Endothelial cell of umbilical vein (primary cell): ENCODE results near the gene ENPP3. TPM values are rescaled to one million over a fixed set of nuclear protein-coding genes. Genes with fewer than 3 reads are reported as not detected.
A peak's percentile ranks its signal among the peaks of the same experiment; 100 is the strongest.

Source experiments
- BruUV-seq: library from RNA; stranded (reverse); fragments of 400-500 nt; replicated peaks from 2 replicates; lab custom pipeline; 2021; lab: Mats Ljungman, UMichigan
- CTCF ChIA-PET: fragments of 300-600, 350-600 bp; sonication (Branson Sonifier 250); formaldehyde crosslinking; loops from one replicate; lab custom pipeline; 2021; ENCODE audit warnings: antibody characterized with exemption, inconsistent platforms; lab: Charles Lee
- POLR2A ChIA-PET: fragments of 300-600, 350-600 bp; sonication (Branson Sonifier 250); formaldehyde crosslinking; loops from one replicate; lab custom pipeline; 2021; ENCODE audit warnings: antibody characterized with exemption, inconsistent platforms; lab: Charles Lee
- DNase-seq: peaks from one replicate; pipeline ENCODE4 v3.0.0-alpha.2; 2011; ENCODE audit warnings: low read depth, low spot score
- FAIRE-seq: peaks from 2 replicates; lab custom pipeline; 2011; peaks lifted over from hg19 to GRCh38; lab: Jason Lieb, UNC
- H2AFZ ChIP-seq: 2 replicates; pipeline ENCODE4 v1.6.0; 2012; ENCODE audit warnings: low read depth, low read length, control low read depth, inconsistent platforms
- H3K27ac ChIP-seq: 2 replicates; pipeline ENCODE4 v1.5.1; 2011; ENCODE audit warnings: low read depth, mild to moderate bottlenecking, control low read depth, low read length, moderate library complexity; ENCODE audit not compliant: insufficient read depth
- H3K27me3 ChIP-seq, 2 experiments: 2 replicates each; pipeline versions ENCODE4 v1.6.0 to v1.6.1; 2011; ENCODE audit warnings: low read length in 2 of 2, mixed read lengths in 1 of 2; ENCODE audit not compliant: control insufficient read depth in 2 of 2, insufficient read depth in 2 of 2
- H3K36me3 ChIP-seq, 2 experiments: 2 replicates in 1 of 2; 3 replicates in 1 of 2; pipeline ENCODE4 v1.5.1; 2011; ENCODE audit warnings: low read length in 2 of 2, mild to moderate bottlenecking in 1 of 2, moderate library complexity in 1 of 2; ENCODE audit not compliant: control insufficient read depth in 2 of 2, insufficient read depth in 2 of 2; ENCODE audit errors: extremely low read depth in 1 of 2
- H3K4me1 ChIP-seq: 3 replicates; pipeline ENCODE4 v1.5.1; 2011; ENCODE audit warnings: mild to moderate bottlenecking, low read length; ENCODE audit not compliant: control insufficient read depth, insufficient read depth; ENCODE audit errors: extremely low read depth
- H3K4me2 ChIP-seq: 2 replicates; pipeline ENCODE4 v1.6.1; 2011; ENCODE audit warnings: low read length, control low read depth, mixed read lengths; ENCODE audit not compliant: insufficient read depth
- H3K4me3 ChIP-seq, 3 experiments: fragments of 200-600 bp in 1 of 3; sonication (generic), shearing (Covaris generic) in 1 of 3; replicated peaks in 1 of 3; 2 replicates each; pipeline ENCODE4 v1.5.1; 2011 to 2016; ENCODE audit warnings: control low read depth in 3 of 3, low read length in 3 of 3, mild to moderate bottlenecking in 2 of 3, inconsistent platforms in 1 of 3, low read depth in 1 of 3, moderate library complexity in 1 of 3; ENCODE audit not compliant: insufficient read depth in 1 of 3
- H3K79me2 ChIP-seq: 2 replicates; pipeline ENCODE4 v1.6.0; 2012; ENCODE audit warnings: low read length, inconsistent platforms; ENCODE audit not compliant: control insufficient read depth, insufficient read depth
- H3K9ac ChIP-seq: replicated peaks from 2 replicates; pipeline ENCODE3; 2011; ENCODE audit warnings: low read length, control low read depth; ENCODE audit not compliant: insufficient read depth; ENCODE audit errors: extremely low read depth
- H3K9me1 ChIP-seq: replicated peaks from 3 replicates; pipeline ENCODE4 v1.6.0; 2011; ENCODE audit warnings: mild to moderate bottlenecking, low read length; ENCODE audit not compliant: control insufficient read depth, insufficient read depth; ENCODE audit errors: extremely low read depth
- H3K9me3 ChIP-seq: replicated peaks from 2 replicates; pipeline ENCODE4 v1.5.1; 2012; ENCODE audit warnings: low read length, inconsistent platforms; ENCODE audit not compliant: control insufficient read depth, insufficient read depth
- H4K20me1 ChIP-seq: replicated peaks from 2 replicates; pipeline ENCODE3; 2011; ENCODE audit warnings: mild to moderate bottlenecking, low read length; ENCODE audit not compliant: control insufficient read depth, insufficient read depth; ENCODE audit errors: extremely low read depth
- EZH2 ChIP-seq: IDR thresholded peaks from 2 replicates; pipeline ENCODE4 v1.6.1; 2012; ENCODE audit warnings: borderline replicate concordance, low read depth, mild to moderate bottlenecking, moderate library complexity, low read length, inconsistent platforms; ENCODE audit not compliant: severe bottlenecking
- FOS ChIP-seq: IDR thresholded peaks from 2 replicates; pipeline ENCODE4 v1.6.1; 2011; ENCODE audit warnings: mild to moderate bottlenecking, low read length, moderate library complexity, borderline replicate concordance; ENCODE audit not compliant: insufficient read depth
- GATA2 ChIP-seq: IDR thresholded peaks from 2 replicates; pipeline ENCODE4 v1.7.0; 2011; ENCODE audit warnings: low read depth, mild to moderate bottlenecking, moderate library complexity, mixed read lengths, low read length; ENCODE audit not compliant: insufficient read length, insufficient read depth
- JUN ChIP-seq: IDR thresholded peaks from 2 replicates; pipeline ENCODE4 v1.6.1; 2011; ENCODE audit warnings: borderline replicate concordance, low read depth; ENCODE audit not compliant: insufficient read length, insufficient read depth
- MYC ChIP-seq: IDR thresholded peaks from one replicate; pipeline ENCODE4 v1.6.1; 2011; ENCODE audit warnings: mild to moderate bottlenecking, low read depth, low read length
- POLR2A ChIP-seq: IDR thresholded peaks from 2 replicates; pipeline ENCODE4 v1.6.1; 2012; ENCODE audit warnings: low read depth, mild to moderate bottlenecking, control low read depth, low read length
- POLR2AphosphoS5 ChIP-seq: IDR thresholded peaks from 2 replicates; pipeline ENCODE4 v1.6.1; 2012; ENCODE audit warnings: low read depth, mild to moderate bottlenecking, control low read depth, low read length, moderate library complexity; ENCODE audit not compliant: insufficient read depth
- dilution Hi-C: fragments of 300-500 bp; cut with MboI; formaldehyde crosslinking; loops from one replicate; pipeline ENCODE4 v1.15.0; 2019; ENCODE audit warnings: low sequenced_read_pairs; ENCODE audit not compliant: extremely low pct_ligation_motif_present
- intact Hi-C: fragments of 100-400 bp; cut with micrococcal nuclease; formaldehyde crosslinking; loops from one replicate; pipeline ENCODE4 v1.10.0; 2022
- polyA plus RNA-seq, 4 experiments: library from polyadenylated mRNA; depleted of rRNA in 3 of 4; stranded (reverse) in 3 of 4; unstranded in 1 of 4; fragments of >200 nt; gene quantifications; 2 replicates each; pipeline versions ENCODE4 v1.2.1 to v1.2.3, GENCODE V29; 2011 to 2012; ENCODE audit warnings: missing spikeins in 1 of 4
- total RNA-seq: library from RNA; stranded (reverse); gene quantifications from 2 replicates; pipeline ENCODE4 v1.2.3, GENCODE V29; 2021
- TF ChIP-seq, protein P1 (sequence below), 2 donors: IDR thresholded peaks; 1 replicate in 1 of 2; 2 replicates in 1 of 2; pipeline ENCODE4 v1.5.1; 2011; ENCODE audit warnings: low read length in 2 of 2, mild to moderate bottlenecking in 2 of 2, moderate library complexity in 2 of 2, control low read depth in 1 of 2, inconsistent platforms in 1 of 2, low read depth in 1 of 2; ENCODE audit not compliant: insufficient read depth in 1 of 2; ENCODE audit errors: extremely low read depth in 1 of 2
- TF ChIP-seq, protein P2 (sequence below): IDR thresholded peaks from 2 replicates; pipeline ENCODE4 v1.6.1; 2011; ENCODE audit not compliant: insufficient read depth, insufficient read length

Gene ENPP3
- total and polyA plus RNA-seq, 2 donors (not counting 3 experiments of a cell fraction or from before 2014, with no cell fraction given) = not detected

GRCh38 chr6:131597446-131597845, 39.7 kb upstream of the ENPP3 start:
- ChIA-PET CTCF (interaction anchor here (0.7 to 0.9 kb wide), 3 partner anchors 13 to 67 kb away, joined by 3 read pairs; no protein-coding TSS in a partner anchor), POLR2A (no interaction called here)
- Histone ChIP-seq H4K20me1 (no peaks in the 10 kb centered on the region), H3K36me3 (peaks cover 11 to 40% of the 10 kb centered on the region in 2 experiments), H3K9me3 (no peaks in the 10 kb centered on the region), H3K79me2 (no peaks in the 10 kb centered on the region), H3K4me3 (no peak overlapping the region), H3K9me1 (no peaks in the 10 kb centered on the region), H3K4me1 (no peaks in the 10 kb centered on the region), H3K27me3 (no peaks in the 10 kb centered on the region), H2AFZ (no peak overlapping the region), H3K4me2 (no peak overlapping the region), H3K27ac (no peak overlapping the region), H3K9ac (no peak overlapping the region)
- DNase-seq = no peak
- dilution Hi-C loops (no loop called here), intact Hi-C loops (loop anchor here (2.0 kb wide), 1 partner anchor 19 kb away; no protein-coding TSS in a partner anchor)
- TF ChIP-seq, protein P1, sequence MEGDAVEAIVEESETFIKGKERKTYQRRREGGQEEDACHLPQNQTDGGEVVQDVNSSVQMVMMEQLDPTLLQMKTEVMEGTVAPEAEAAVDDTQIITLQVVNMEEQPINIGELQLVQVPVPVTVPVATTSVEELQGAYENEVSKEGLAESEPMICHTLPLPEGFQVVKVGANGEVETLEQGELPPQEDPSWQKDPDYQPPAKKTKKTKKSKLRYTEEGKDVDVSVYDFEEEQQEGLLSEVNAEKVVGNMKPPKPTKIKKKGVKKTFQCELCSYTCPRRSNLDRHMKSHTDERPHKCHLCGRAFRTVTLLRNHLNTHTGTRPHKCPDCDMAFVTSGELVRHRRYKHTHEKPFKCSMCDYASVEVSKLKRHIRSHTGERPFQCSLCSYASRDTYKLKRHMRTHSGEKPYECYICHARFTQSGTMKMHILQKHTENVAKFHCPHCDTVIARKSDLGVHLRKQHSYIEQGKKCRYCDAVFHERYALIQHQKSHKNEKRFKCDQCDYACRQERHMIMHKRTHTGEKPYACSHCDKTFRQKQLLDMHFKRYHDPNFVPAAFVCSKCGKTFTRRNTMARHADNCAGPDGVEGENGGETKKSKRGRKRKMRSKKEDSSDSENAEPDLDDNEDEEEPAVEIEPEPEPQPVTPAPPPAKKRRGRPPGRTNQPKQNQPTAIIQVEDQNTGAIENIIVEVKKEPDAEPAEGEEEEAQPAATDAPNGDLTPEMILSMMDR (IDR thresholded peaks at IDR 0.05; ENCODE audit: extremely low read depth in 1 of 2, insufficient read depth in 1 of 2, low read depth in 1 of 2, low read length in 2 of 2) = peak in 1 of 2 donors; percentile 5
- no peak for TF ChIP-seq JUN
- FAIRE-seq = no peak
- no TSS peak for BruUV-seq

- BruUV-seq = no TSS peak
- no peaks in the 10 kb centered on the region for H3K79me2 ChIP-seq
- H2AFZ ChIP-seq = no peak overlapping the region
- H3K9me3 ChIP-seq = no peaks in the 10 kb centered on the region
- H3K4me1 ChIP-seq = no peaks in the 10 kb centered on the region
- no peaks in the 10 kb centered on the region for H4K20me1 ChIP-seq
- no peak overlapping the region for H3K9ac ChIP-seq
- dilution Hi-C loops = no loop called here
- H3K27me3 ChIP-seq = no peaks in the 10 kb centered on the region
- POLR2A ChIA-PET = interaction anchor here (0.8 kb wide), 1 partner anchor 10 kb away, joined by 5 read pairs; no protein-coding TSS in a partner anchor
- H3K36me3 ChIP-seq = peaks cover 9 to 32% of the 10 kb centered on the region in 2 experiments
- H3K4me3 ChIP-seq = no peak overlapping the region
- TF ChIP-seq FOS = no peak
- no peak for TF ChIP-seq MYC
- no peak for TF ChIP-seq POLR2AphosphoS5
- TF ChIP-seq GATA2 = no peak
- no peak for TF ChIP-seq POLR2A
- TF ChIP-seq, protein P1 (IDR thresholded peaks at IDR 0.05; ENCODE audit: extremely low read depth in 1 of 2, insufficient read depth in 1 of 2, low read depth in 1 of 2, low read length in 2 of 2) = no peak
- TF ChIP-seq EZH2 = no peak
- TF ChIP-seq JUN = no peak
- TF ChIP-seq, protein P2, sequence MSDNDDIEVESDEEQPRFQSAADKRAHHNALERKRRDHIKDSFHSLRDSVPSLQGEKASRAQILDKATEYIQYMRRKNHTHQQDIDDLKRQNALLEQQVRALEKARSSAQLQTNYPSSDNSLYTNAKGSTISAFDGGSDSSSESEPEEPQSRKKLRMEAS = no peak
- FAIRE-seq (no peak), DNase-seq (no peak)
- H3K27ac ChIP-seq = no peak overlapping the region
- no peaks in the 10 kb centered on the region for H3K9me1 ChIP-seq
- intact Hi-C loops = no loop called here
- CTCF ChIA-PET = interaction anchor here (1.0 kb wide), 1 partner anchor 17 kb away, joined by 3 read pairs; no protein-coding TSS in a partner anchor
- no peak overlapping the region for H3K4me2 ChIP-seq
These were observed 36.4 kb upstream of the ENPP3 start for GRCh38 chr6:131600716-131601115.
